Pancreas (tissue), 10 donors: ENCODE results near the gene GALNT11. TPM values are rescaled to one million over a fixed set of nuclear protein-coding genes. Genes with fewer than 3 reads are reported as not detected.

Experiments used
- ATAC-seq, 4 donors: fragments of 200-7000 bp; cut with Tn5 transposase; one replicate each; pipeline versions ENCODE4 v1.8.0 to v1.9.1; 2020; ENCODE audit warnings: mild to moderate bottlenecking in 4 of 4, moderate library complexity in 4 of 4
- DNase-seq, 6 donors: peaks; one replicate each; pipeline ENCODE4 v3.0.0-alpha.2; 2020
- FAIRE-seq: peaks from 2 replicates; lab custom pipeline; 2012; peaks lifted over from hg19 to GRCh38; lab: Jason Lieb, UNC
- H3K27ac ChIP-seq, 4 donors: fragments of 200-600 bp; sonication (generic); 1 replicate in 3 of 4; 2 replicates in 1 of 4; pipeline versions ENCODE4 v1.5.0 to v1.8.0; 2020
- H3K27me3 ChIP-seq, 4 donors: fragments of 200-600 bp; one replicate each; pipeline ENCODE4 v1.8.0; 2021
- H3K36me3 ChIP-seq, 3 donors: fragments of 200-600 bp; sonication (generic) in 1 of 3; one replicate each; pipeline versions ENCODE4 v1.5.0 to v1.8.0; 2020 to 2021
- H3K4me1 ChIP-seq, 3 donors: fragments of 200-600 bp; one replicate each; pipeline ENCODE4 v1.8.0; 2021
- H3K4me3 ChIP-seq, 4 donors: fragments of 200-600 bp; sonication (generic) in 2 of 4; one replicate each; pipeline versions ENCODE4 v1.5.0 to v1.8.0; 2020 to 2021
- H3K9me3 ChIP-seq, 4 donors: fragments of 200-600 bp; one replicate each; pipeline ENCODE4 v1.8.0; 2021
- CTCF ChIP-seq, 4 donors: fragments of 200-600 bp; sonication (generic) in 3 of 4; IDR thresholded peaks; one replicate each; pipeline versions ENCODE4 v1.5.0 to v1.8.0; 2021; ENCODE audit warnings: antibody characterized with exemption in 4 of 4
- WGBS, 2 donors: extraction: QIAGEN DNeasy Blood & Tissue Kit; methylation state at CpG; one replicate each; pipeline ENCODE4 v1.1.7; 2013; 5-methylcytosine and 5-hydroxymethylcytosine counted together
- intact Hi-C, 3 donors: fragments of 100-400 bp; cut with DNase I; formaldehyde crosslinking; loops; one replicate each; pipeline versions ENCODE4 v1.11.1 to v1.14.2; 2022
- polyA plus RNA-seq, 2 donors: library from polyadenylated mRNA; stranded (reverse); fragments of 200-250 nt; gene quantifications; one replicate each; pipeline ENCODE4 v1.2.3, GENCODE V29; 2013
- total RNA-seq, 6 donors: library from RNA; stranded (reverse); fragmentation: NEBNext Ultra II Directional in 4 of 6; extraction: Animal tissue kit (Norgen Biotek cat#: 25700) in 4 of 6; gene quantifications; one replicate each; pipeline versions ENCODE4 v1.2.1 to v1.2.4, GENCODE V29; 2021 to 2023
- donor health status: healthy with polysubstance abuse.
- donor health status: DM: no; HTN: no; CAD: no; lungs with moderate emphysema.
- donor health status: DM: no; HTN: no; CAD: no.
- donor health status: control.
- donor health status: control.
- donor health status: Bipolar disorder and iron deficiency.
- donor health status: DM: yes; HTN: yes; CAD: no.
- donor health status: DM: no; HTN: no; CAD: no.
- donor health status: DM: no; HTN: no; CAD: no.
- donor health status: DM: yes; HTN: yes; CAD: no.

Gene GALNT11
- total and polyA plus RNA-seq, 8 donors, result 12.9 to 36.3 (median 26.9) TPM

- no peak for ATAC-seq
- H3K9me3 ChIP-seq, result no peaks in the 10 kb centered on the region
- intact Hi-C loops, result no loop called here
- peaks cover 0 to 53% (median 5%) of the 10 kb centered on the region in 3 donors for H3K36me3 ChIP-seq
- FAIRE-seq, result no peak
- DNase-seq, result no peak
- no peaks in the 10 kb centered on the region for H3K27me3 ChIP-seq
- TF ChIP-seq CTCF (IDR thresholded peaks at IDR 0.05), result no peak
- no peaks in the 10 kb centered on the region for H3K4me1 ChIP-seq
- H3K4me3 ChIP-seq, result no peak overlapping the region
- WGBS, 2 donors, result 92 to 94% methylated on average over 7 of the region's 7 CpGs
- no peak overlapping the region for H3K27ac ChIP-seq
Measured at GRCh38 chr7:152126741-152127140, 101.3 kb downstream of the GALNT11 start.

- H3K4me3 ChIP-seq, result no peak overlapping the region
- intact Hi-C loops, result no loop called here
- FAIRE-seq, result no peak
- TF ChIP-seq CTCF (IDR thresholded peaks at IDR 0.05), result no peak
- H3K27ac ChIP-seq, result no peak overlapping the region
- no peaks in the 10 kb centered on the region for H3K27me3 ChIP-seq
- no peak for ATAC-seq
- peaks cover 0 to 48% (median 4%) of the 10 kb centered on the region in 3 donors for H3K36me3 ChIP-seq
- DNase-seq, result no peak
- H3K9me3 ChIP-seq, result no peaks in the 10 kb centered on the region
- no peaks in the 10 kb centered on the region for H3K4me1 ChIP-seq
- 96% methylated on average over 19 of the region's 19 CpGs for WGBS, 2 donors
Measured at GRCh38 chr7:152127229-152127628, 101.8 kb downstream of the GALNT11 start.

- no peak for ATAC-seq
- TF ChIP-seq CTCF (IDR thresholded peaks at IDR 0.05), result no peak
- H3K9me3 ChIP-seq, result no peaks in the 10 kb centered on the region
Measured at GRCh38 chr7:152128252-152128651, 102.8 kb downstream of the GALNT11 start.

GRCh38 chr7:152128741-152129461 lies 103.4 kb downstream of the GALNT11 start:
- intact Hi-C loops, result no loop called here
- DNase-seq (peak in 1 of 6 donors; percentile 57), ATAC-seq (no peak), FAIRE-seq (no peak)
- Histone ChIP-seq H3K36me3 (peaks cover 0 to 31% (median 4%) of the 10 kb centered on the region in 3 donors), H3K27me3 (no peaks in the 10 kb centered on the region), H3K4me1 (no peaks in the 10 kb centered on the region), H3K27ac (no peak overlapping the region), H3K4me3 (no peak overlapping the region), H3K9me3 (no peaks in the 10 kb centered on the region)
- 98% methylated on average over 54 to 60 of the region's 60 CpGs for WGBS, 2 donors
- no peak for TF ChIP-seq CTCF (IDR thresholded peaks at IDR 0.05)

More at GRCh38 chr7:152128252-152128651, 102.8 kb downstream of the GALNT11 start:
- Histone ChIP-seq H3K4me3 (no peak overlapping the region), H3K27me3 (no peaks in the 10 kb centered on the region), H3K36me3 (peaks cover 0 to 38% (median 4%) of the 10 kb centered on the region in 3 donors), H3K27ac (no peak overlapping the region), H3K4me1 (no peaks in the 10 kb centered on the region)
- intact Hi-C loops, result no loop called here
- no peak for DNase-seq
- 98 to 99% methylated on average over 20 of the region's 20 CpGs for WGBS, 2 donors
- FAIRE-seq, result no peak

GRCh38 chr7:152129682-152130081 lies 104.2 kb downstream of the GALNT11 start:
- no peaks in the 10 kb centered on the region for H3K27me3 ChIP-seq
- no peak for ATAC-seq
- FAIRE-seq, result no peak
- H3K27ac ChIP-seq, result no peak overlapping the region
- DNase-seq, result no peak
- H3K4me3 ChIP-seq, result no peak overlapping the region
- H3K9me3 ChIP-seq, result no peaks in the 10 kb centered on the region
- intact Hi-C loops, result no loop called here
- H3K4me1 ChIP-seq, result no peaks in the 10 kb centered on the region
- peaks cover 0 to 25% (median 4%) of the 10 kb centered on the region in 3 donors for H3K36me3 ChIP-seq
- 94% methylated on average over 7 of the region's 7 CpGs for WGBS, 2 donors
- TF ChIP-seq CTCF (IDR thresholded peaks at IDR 0.05), result no peak
